Prostate gland (tissue), 2 donors: Measurements from ENCODE around the gene ESYT2. TPM values are rescaled to one million over a fixed set of nuclear protein-coding genes. Genes with fewer than 3 reads are reported as not detected.
"Not testable (repeated sequence)": the region's sequence is repeated elsewhere in the genome, so short reads cannot be mapped to it uniquely, and the experiment has no call there.

Experiments
- DNase-seq: peaks from one replicate; pipeline ENCODE4 v3.0.0-alpha.2; 2019; ENCODE audit warnings: low spot score
- H3K27ac ChIP-seq, 2 donors: fragments of 200-600 bp; sonication (generic); 2 replicates each; pipeline ENCODE4 v1.5.1; 2017 to 2019
- H3K27me3 ChIP-seq: fragments of 200-600 bp; sonication (generic); replicated peaks from 2 replicates; pipeline ENCODE4 v1.5.1; 2019; ENCODE audit not compliant: insufficient read depth
- H3K36me3 ChIP-seq, 2 donors: fragments of 200-600 bp; sonication (generic); 1 replicate in 1 of 2; 2 replicates in 1 of 2; pipeline versions ENCODE4 v1.5.1 to v1.8.1; 2017 to 2019
- H3K4me1 ChIP-seq: fragments of 200-600 bp; sonication (generic); replicated peaks from 2 replicates; pipeline ENCODE4 v1.5.1; 2019
- H3K4me3 ChIP-seq, 2 donors: fragments of 200-600 bp; sonication (generic); 2 replicates each; pipeline ENCODE4 v1.5.1; 2017 to 2019
- H3K9me3 ChIP-seq: fragments of 200-600 bp; sonication (generic); 2 replicates; pipeline ENCODE4 v1.5.1; 2017
- CTCF ChIP-seq, 4 experiments: fragments of 200-600 bp in 2 of 4; fragments of 450-650 bp in 2 of 4; sonication (generic) in 2 of 4; IDR thresholded peaks; 1 replicate in 3 of 4; 2 replicates in 1 of 4; pipeline ENCODE4 v1.5.1; 2016 to 2019; ENCODE audit warnings: antibody characterized with exemption in 4 of 4, mild to moderate bottlenecking in 2 of 4, moderate library complexity in 2 of 4
- POLR2A ChIP-seq: fragments of 450-650 bp; IDR thresholded peaks from one replicate; pipeline ENCODE4 v1.6.1; 2016; ENCODE audit warnings: antibody characterized with exemption, mild to moderate bottlenecking
- POLR2AphosphoS5 ChIP-seq: sonication (generic); formaldehyde crosslinking; IDR thresholded peaks from one replicate; pipeline ENCODE4 v1.6.1; 2017; ENCODE audit warnings: antibody characterized with exemption
- WGBS: methylation state at CpG from one replicate; pipeline ENCODE4 v1.1.5; 2018; 5-methylcytosine and 5-hydroxymethylcytosine counted together
- intact Hi-C: fragments of 100-400 bp; cut with DNase I; formaldehyde crosslinking; loops from one replicate; pipeline ENCODE4 v1.14.2; 2022
- total RNA-seq, 2 donors: library from RNA; depleted of rRNA; stranded (reverse); fragments of >200 nt; gene quantifications; one replicate each; pipeline ENCODE4 v1.1.0, GENCODE V29; 2016

The ESYT2 gene
- total RNA-seq, 2 donors from 2014 or later = 60.8 to 75.1 TPM

GRCh38 chr7:158846304-158846703, 17.0 kb upstream of the ESYT2 start:
- H3K27ac ChIP-seq = no peak overlapping the region
- DNase-seq = no peak
- no peaks in the 10 kb centered on the region for H3K36me3 ChIP-seq
- no peaks in the 10 kb centered on the region for H3K9me3 ChIP-seq
- peaks cover 5% of the 10 kb centered on the region for H3K4me1 ChIP-seq
- no peak overlapping the region for H3K4me3 ChIP-seq
- TF ChIP-seq POLR2AphosphoS5 = no peak
- no peak for TF ChIP-seq CTCF (IDR thresholded peaks at IDR 0.05)
- TF ChIP-seq POLR2A = no peak
- no peaks in the 10 kb centered on the region for H3K27me3 ChIP-seq
- intact Hi-C loops = no loop called here

GRCh38 chr7:158843771-158844170, 14.5 kb upstream of the ESYT2 start:
- no peak overlapping the region for H3K27ac ChIP-seq
- no peak overlapping the region for H3K4me3 ChIP-seq
- no peaks in the 10 kb centered on the region for H3K27me3 ChIP-seq
- H3K9me3 ChIP-seq = no peaks in the 10 kb centered on the region
- 44% methylated on average over 4 of the region's 4 CpGs for WGBS
- no peak for DNase-seq
- intact Hi-C loops = no loop called here
- TF ChIP-seq CTCF (IDR thresholded peaks at IDR 0.05) (no peak), POLR2A (no peak), POLR2AphosphoS5 (no peak)
- H3K36me3 ChIP-seq = no peaks in the 10 kb centered on the region
- no peaks in the 10 kb centered on the region for H3K4me1 ChIP-seq

- TF ChIP-seq POLR2A = no peak
- TF ChIP-seq POLR2AphosphoS5 = no peak
- TF ChIP-seq CTCF (IDR thresholded peaks at IDR 0.05) = no peak
- Histone ChIP-seq H3K4me3 (no peak overlapping the region), H3K36me3 (no peaks in the 10 kb centered on the region), H3K4me1 (no peaks in the 10 kb centered on the region), H3K9me3 (no peaks in the 10 kb centered on the region), H3K27me3 (no peaks in the 10 kb centered on the region), H3K27ac (no peak overlapping the region)
- no peak for DNase-seq
- intact Hi-C loops = no loop called here
- 79% methylated on average over 4 of the region's 4 CpGs for WGBS
These were observed 13.2 kb upstream of the ESYT2 start for GRCh38 chr7:158842486-158842885.

- no peaks in the 10 kb centered on the region for H3K27me3 ChIP-seq
- no peak overlapping the region for H3K27ac ChIP-seq
- 62% methylated on average over 8 of the region's 8 CpGs for WGBS
- TF ChIP-seq CTCF (IDR thresholded peaks at IDR 0.05) = no peak
- TF ChIP-seq POLR2A = no peak
- no peak overlapping the region for H3K4me3 ChIP-seq
- intact Hi-C loops = no loop called here
- H3K36me3 ChIP-seq = no peaks in the 10 kb centered on the region
- DNase-seq = no peak
- H3K4me1 ChIP-seq = no peaks in the 10 kb centered on the region
- H3K9me3 ChIP-seq = no peaks in the 10 kb centered on the region
These were observed 11.3 kb upstream of the ESYT2 start for GRCh38 chr7:158840604-158841003.

- H3K4me3 ChIP-seq, intact Hi-C loops, H3K27me3 ChIP-seq, H3K36me3 ChIP-seq, H3K9me3 ChIP-seq, H3K27ac ChIP-seq, DNase-seq, H3K4me1 ChIP-seq: not testable (repeated sequence)
- WGBS = 75% methylated on average over 7 of the region's 8 CpGs
These were observed 9.9 kb upstream of the ESYT2 start for GRCh38 chr7:158839177-158839576.
